HS-5 (cell line): ENCODE measurements around the gene CARD10.

Source experiments
- DNase-seq: peaks from one replicate; pipeline ENCODE4 v3.0.0-alpha.2; 2012; ENCODE audit warnings: low read depth

Gene CARD10

DNA sequence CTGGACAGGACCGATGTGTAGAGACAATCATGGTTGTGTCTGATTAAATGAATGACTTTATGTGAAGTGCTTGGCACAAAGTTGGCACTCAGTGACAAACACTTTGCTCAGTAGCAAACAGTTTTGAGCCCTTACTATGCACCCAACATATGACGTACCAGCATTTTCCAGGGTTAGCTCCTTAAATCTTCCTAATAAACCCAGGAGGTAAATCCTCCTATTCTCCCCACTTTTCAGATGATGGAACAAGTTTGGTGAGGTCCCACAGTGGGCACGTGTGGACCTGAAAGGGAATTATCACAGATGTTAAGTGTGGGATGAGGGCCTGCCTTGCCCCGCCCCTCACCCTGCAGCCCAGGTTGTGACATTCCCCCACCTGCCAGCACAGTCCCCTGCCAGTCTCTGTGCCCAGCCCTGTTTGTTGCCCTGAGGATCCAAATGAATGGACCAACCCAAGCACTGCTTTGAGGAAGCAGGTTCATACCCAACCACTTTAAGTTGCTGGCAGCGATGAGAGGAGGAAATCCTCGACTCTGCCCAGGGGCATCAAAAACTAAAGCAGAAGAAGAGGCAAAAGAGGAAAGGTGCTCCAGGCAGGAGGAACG is 6.6 kb upstream of the CARD10 start:
- no peak for DNase-seq

DNA sequence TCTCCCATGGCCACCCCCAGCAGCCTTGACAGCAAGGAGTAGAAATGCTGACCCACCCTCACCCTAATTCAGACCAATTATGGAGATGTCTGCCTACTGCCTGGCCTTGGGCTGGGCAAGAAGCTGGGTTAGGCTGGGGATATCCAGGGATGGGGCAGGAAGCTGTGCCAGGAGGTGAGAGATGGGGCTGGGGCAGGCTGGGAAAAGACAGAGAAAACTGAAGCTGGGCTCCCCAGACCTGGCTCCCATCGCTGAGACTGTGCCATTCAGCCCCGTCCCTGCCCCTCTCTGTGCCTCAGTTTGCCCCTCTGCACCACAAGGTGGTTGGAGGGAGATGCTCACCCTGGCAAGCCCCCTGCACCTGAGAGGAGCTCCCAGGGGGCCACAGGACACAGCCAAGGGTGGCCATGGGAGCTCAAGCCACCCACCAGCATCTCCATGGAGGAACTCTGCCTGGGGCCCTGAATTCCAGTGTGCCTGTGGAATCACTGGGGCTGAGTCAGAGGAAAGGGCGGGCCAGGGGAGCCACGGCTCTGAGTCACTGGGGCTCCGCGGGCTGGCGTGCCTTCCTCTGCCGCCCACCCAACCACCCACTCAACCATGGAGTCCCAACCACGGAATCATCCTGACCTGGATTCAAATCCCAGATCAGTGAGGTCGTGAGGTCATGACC is 6.0 kb upstream of the CARD10 start:
- peak; percentile 54 for DNase-seq

DNA sequence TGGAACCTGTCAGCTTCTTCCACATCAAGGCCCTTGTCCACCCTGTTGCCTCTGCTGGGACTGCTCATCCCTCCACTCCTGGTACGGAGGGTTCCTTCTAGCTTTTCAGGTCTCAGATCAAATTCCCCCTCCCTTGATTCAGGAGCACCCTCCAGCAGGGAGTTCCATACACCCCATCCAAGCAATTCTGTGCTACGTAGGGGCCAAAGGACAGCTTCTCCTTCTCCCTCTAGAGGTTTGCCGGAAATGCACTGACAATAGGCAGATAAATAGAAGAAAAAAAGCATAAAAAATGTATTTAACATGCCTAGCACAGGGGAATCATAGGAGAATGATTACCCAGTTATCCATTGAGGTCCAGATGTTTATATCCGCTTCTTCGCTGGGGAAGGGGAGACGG is 3.3 kb upstream of the CARD10 start:
- no peak for DNase-seq

DNA sequence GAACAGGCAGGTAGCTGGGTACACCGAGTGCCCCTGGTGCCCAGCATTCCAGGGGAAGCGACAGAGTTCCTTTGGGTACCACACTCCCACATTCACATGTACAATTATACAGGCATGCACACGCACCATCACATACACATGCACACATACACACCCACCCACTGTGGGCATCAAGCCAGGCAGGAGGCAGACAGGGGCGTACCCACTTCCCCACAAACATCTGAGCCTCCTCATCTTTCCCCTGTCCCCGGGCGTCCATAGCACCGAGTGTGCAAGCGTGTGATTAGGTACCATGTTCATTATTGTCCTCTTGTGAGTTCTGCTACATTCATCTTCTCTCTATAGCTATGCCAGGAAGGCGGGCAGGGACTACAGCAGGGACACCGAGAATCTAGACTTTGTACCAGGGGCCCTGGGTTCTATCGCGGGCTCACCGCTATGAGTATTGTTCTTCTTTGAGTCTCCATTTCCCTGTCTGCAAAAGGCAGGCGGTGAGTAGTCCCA is 2.1 kb upstream of the CARD10 start:
- DNase-seq = no peak

DNA sequence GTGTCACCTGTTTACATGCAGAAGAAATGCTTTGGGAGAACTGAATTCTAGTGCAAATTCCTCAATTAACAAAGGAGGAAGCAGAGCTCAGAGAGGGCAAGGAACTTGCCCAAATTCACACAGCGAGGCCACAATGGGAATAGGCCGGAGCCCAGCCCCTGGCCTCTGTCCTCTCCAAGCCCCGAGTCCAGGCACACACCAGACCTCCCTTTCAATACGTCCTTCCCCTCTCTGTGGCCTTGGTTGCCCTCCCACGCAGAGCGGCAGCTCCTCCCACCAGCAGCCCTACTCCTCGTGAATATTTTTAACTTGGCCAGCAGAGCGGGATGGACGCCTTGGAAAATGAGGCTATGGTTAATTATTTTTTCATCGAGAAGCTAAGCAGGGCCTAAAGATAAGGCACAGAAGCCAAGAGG is 1.6 kb upstream of the CARD10 start:
- no peak for DNase-seq

DNA sequence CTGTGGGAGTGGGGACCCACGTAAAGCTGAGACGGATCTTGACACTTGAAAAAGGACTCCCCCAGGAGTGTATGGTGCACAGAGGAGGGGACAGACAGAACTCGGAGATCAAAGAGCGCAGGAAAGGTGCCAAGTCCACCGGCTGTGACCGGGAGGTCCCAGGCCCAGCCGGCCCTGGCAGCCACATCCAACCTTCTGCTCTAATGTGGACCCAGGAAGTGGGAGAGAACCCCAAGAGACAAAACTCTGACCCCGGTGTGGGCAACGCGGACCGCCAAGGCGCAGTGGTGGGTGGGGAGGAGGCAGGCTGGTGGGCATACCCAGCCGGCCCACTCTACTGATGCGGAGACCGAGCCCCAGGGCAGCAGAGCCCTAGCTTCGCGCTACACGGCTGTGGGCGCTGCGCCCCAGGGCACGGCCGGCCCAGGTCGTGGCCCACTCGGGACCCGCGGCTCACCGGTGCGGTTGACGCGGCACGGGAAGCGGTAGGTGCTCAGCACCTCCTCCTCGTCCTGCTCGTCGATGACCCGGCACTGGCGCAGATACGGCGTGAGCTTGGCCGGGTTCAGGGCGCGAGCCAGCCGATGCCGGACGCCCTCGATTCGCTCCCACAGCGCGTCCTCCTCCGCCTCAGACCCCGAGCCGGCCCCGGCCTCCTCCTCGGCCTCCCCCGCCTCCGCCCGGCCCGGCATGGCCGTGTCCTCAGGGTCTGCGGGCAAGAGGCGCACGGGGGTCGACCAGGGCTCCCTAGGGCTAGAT is 527 bp downstream of the CARD10 start:
- DNase-seq = no peak

DNA sequence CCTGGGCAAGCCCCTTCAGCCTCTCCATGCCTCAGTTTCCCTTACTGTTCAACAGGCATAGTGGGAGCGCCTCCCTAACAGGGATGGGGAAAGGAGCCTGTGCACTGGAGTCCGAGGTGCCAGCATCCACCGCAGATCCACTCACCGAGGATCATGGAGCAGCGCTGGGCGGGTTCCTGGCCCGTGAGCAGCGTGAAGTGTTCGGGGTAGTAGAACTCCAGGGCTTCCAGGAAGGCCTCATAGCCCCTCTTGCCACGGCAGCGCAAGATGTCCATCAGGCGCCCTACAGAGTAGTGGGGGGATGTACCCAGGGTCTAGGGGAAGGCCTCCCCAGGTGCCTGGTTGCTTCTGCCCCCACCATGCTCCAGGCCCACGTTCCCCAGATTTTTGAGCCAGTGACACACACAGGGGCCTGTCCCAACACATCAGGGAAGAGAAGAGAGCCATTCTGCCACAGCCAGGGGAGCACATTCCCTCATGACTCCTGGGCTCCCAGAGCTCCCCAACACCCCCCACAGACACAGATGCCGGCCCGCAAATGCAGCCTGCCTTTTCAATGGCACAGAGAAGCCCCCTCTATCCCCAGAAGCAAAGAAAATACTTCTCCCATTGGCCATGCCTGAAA is 1.3 kb downstream of the CARD10 start:
- no peak for DNase-seq

DNA sequence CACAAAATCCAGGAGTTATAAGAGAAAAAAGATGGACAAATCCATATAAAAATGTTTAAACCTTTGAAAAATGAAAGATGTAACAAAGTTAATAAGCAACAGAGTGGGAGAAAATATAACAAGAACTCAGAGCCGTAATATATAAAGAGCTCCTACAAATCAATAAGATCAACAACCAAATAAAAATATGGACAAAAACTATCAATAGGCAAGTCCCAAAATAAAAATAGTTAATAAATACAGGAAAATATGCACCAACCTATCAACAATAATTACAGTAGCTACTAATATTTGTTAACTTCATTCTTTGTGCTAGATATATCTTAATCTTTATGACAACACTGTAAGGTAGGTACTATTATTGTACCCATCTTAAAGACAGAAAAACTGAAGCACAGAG is 2.8 kb downstream of the CARD10 start:
- DNase-seq = no peak

DNA sequence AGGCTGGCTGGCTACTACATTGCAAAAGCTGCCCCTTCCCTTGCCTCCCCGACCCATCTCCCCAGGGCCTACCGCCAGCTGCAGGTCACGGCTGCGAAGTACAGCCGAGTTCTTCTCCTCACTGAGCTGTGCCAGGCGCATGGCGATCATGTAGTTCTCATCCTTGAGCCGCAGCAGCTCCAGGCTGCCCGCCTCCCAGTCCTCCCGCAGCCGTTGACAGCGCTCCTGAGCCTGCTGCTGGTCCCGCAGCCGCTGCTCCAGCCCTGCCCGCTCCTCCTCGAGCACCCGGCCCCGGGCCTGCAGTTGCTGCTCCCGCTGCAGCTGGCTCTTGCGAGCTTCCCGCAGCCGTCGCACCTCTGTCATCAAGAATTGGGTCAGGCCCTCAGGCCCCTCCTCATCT is 3.3 kb downstream of the CARD10 start:
- DNase-seq = no peak

DNA sequence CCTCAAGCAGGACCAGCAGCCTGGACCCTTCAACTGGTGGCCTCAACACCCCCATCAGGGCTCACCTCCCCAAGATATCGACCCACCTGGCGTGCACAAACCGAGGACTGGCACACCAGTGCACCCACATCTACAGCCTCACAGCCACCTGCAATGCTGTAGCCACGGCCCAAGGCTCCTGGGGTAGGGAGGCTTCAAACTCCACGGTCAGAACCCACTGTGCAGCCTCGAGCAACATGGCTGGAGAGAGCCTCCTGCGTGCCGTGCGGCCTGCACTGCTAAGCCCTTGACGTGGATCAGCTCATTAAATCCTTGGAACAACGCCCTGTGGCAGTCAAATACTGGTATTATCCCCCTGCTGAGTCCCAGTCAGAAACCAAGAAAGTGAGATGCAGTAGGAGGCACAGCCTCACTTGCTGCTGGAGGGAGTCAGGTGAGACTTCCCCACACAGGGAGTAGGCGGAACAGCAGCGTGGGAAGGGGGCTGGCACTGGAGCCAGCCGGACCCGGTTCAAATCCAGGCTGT is 4.6 kb downstream of the CARD10 start:
- no peak for DNase-seq

DNA sequence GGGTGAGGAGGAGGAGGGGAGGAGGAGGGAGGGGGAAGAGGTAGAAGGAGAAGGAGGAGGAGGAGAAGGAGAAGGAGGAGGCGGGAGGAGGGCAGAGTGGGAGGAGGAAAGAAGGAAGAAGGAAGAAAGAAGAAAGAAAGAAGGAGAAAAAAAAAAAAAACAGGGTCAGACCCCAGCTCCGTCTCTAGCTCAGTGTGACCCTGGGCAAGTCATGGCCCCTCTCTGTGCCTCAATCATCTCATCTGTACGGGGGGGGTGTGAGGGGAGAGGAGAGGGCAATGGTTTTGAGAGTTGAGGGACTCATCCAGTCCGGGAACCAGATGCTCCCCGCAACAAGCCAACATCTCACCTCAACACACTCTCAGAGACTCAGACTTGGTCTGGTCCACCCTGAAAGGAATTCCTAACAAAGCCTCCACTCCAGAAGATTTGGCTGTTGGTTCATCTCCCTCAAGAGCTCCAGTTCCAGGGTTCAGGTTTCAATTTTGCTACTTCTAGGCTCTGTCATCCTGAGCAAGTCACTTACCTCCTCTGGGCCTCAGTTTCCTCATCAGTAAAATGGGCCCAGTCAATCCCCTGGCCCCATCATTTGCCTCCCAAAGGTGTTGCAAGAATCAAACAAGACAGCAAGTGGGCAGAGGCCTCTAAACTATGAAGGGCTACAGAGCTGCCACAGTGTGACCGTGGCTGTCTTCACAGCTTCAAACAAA is 7.7 kb downstream of the CARD10 start:
- no peak for DNase-seq

DNA sequence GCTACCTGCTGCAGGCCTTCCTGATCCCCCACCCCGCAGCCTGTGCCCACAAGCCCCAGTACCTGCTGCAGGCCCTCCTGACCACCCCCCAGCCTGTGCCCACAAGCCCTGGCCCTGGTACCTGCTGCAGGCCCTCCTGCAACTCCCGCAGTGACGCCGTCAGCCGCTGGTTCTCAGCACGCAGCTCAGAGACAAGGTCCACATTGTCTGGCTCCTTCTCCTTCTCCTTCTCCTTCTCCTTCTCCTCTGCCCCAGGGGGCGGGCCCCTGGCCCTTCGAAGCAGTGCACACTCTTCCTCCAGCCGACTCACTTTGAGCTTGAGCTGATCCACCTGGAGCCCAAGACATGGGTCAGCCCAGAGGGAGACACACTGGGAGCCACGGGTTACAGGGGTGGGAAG is 9.1 kb downstream of the CARD10 start:
- no peak for DNase-seq

DNA sequence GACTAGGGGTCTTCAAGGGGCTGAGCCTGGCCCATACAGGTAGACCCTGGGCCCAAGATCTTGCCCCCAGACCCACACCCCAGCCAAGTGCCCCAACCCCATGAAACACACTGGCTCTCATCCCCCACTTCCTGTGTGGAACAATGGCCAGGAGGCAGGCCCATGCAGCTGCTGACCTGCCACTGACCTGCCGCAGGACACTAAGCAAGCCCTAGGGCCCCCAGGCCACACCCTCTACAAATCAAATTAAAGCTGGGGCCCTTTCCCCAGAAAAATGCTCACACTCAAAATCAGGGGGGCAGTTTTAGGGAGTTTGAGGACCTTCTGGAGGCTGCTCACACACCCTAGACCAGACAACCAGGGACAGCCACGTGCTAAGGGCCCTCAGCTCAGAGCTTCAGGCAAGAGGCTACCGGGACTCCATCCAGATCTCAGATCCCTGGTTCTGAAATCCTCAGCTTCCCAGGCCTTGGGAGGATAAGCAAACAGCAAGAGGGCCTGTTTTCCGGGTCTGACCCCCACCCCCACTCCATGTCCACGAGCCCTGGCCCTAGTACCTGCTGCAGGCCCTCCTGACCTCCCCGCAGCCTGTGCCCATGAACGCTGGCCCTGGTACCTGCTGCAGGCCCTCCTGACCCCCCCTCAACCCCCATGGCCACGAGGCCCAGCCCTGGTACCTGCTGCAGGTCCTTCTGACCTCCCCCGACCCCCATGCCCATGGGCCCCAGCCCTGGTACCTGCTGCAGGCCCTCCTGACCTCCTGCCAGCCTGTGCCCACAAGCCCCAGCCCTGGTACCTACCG is 10.0 kb downstream of the CARD10 start:
- no peak for DNase-seq

DNA sequence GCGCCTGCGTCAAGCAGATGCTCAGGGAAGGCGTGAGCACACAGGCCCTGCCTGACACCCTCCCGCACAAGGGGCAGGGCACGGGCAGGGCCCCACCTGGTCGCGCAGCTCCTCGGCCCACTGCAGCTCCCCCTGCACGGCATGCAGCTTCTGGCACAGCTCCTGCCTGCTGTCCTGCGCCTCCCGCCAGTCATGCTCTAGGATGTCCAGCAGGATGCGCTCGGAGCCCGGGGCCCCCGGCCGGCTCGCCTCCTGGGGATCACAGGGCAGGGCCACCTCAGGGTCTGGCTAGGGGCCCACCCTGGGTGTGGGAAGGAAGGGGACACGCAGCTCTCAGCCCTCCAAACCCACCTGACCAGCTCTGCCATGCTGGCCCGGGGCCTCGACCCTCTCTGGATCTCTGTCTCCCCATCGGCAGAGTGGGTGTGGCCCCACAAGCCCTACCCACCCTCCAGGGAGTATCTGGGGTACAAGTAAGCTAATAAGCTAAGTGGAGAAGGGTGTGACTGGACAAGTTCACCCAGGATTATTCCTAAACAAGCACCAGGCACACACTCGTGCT is 10.7 kb downstream of the CARD10 start:
- no peak for DNase-seq

DNA sequence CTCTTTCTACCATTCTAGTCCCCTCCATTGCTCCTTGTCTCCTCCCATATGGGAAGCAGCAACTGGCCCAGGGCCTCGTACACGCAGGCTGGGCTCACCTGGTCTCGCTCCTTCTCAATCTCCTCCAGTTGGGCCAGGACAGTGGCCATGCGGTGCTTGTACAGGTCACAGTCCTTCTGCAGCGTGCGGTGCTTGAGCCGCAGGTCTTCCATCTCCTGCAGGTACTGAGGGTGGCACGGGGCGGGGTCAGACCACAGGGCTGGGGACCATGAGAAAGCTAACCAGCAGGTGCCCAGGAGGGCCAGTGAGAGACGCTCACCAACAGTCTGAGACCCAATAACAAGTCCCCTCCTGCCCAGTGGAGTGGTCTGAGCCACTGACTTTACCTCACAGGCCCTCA is 11.5 kb downstream of the CARD10 start:
- no peak for DNase-seq

DNA sequence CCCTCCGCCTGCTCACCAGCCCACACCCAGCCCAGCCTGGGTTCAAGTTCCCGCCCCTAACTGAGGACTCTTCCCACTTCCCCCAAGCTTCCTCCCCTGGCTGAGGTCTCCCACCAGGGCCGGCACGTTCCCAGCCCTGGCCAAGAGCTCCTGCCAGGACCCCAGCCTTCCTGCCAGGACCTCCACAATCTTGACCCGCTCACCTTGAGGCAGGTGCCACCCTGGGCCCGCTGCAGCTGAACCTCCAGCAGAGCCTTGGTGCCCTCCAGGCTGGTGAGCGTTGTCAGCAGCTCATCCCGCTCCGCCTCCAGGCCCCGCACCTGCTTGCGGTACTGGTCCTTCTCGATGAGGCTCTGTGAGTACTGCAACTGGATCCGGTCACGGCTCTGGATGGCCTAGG is 13.2 kb downstream of the CARD10 start:
- no peak for DNase-seq

DNA sequence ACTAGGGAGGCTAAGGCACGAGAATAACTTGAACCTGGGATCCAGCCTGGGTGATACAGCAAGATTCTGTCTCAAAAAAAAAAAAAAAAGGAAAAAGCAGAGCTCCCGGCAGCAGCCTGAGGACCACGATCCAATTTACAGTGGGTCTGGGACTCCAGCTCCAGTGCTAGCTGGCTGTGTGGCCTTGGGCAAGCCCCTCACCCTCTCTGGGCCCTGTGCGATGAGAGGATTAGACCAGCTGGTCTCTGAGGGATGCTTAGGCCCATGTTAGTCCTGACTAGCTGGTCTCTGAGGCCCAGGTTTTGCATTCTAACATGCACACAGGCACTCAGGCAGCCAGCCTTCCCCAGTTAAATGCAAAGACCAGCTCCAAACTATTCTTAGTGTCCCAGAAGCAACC is 13.7 kb downstream of the CARD10 start:
- DNase-seq = no peak

DNA sequence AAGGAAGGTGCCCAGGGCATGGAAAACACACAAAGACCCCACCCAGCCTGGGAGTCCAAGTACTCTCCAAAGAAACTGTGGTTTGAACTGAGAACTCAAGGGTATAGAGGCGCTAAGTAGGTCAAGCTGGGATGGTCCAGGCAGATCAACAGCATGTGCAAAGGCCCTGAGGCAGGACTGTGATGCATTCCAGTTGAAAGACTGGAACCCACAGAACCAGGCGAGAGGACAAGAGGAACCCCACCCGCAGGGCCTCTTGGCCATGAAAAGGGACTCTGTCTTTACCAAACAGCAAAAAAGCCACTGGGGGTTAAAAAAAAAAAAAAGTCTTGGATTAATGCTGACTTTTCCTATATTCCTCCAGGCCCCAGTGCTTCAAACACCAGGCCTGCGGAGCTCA is 14.3 kb downstream of the CARD10 start:
- no peak for DNase-seq

DNA sequence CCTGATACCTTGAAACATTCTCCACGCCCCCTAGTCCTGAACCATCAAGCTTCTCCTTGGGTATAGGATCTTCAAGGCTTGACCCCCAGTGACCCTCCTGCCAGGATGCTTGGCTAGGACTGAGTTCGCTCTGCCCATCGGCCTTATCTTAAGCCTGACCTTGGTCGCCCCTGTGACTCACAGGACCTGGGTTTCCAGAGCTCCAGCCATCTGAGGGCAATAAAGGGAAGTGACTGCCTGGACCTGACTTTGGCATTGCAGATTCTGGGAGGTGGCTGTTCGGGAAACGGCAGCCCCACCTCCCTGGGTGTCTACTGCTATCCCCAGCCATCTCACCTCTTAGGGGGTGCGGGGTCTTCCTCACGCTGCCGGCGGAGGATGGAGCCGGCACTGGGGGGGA is 15.4 kb downstream of the CARD10 start:
- no peak for DNase-seq

DNA sequence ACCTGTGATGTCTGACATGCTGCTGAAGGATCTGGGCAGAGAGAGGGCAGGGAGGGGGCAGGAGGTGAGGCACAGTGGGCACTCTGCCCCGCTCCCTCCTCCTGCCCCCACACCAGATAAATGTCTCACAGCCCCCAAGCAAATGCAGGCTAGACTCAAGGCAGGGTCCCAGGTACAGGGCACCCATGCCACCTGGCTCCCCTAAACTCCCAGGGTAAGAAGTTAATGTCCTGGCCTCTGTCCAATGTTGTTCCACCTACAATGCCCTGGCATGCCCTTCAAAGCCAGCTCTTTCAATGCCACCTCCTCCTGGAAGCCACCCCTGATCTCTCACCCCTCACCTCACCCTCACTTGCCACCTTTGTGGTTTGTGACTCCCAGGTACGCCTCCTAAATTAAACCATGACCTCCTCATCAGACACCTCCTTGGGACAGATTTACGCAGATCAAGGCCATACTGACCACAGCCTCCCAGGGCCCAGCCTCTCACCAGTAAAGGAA is 16.0 kb downstream of the CARD10 start:
- no peak for DNase-seq
